ENCODE results near the gene TNFAIP1.

Gene TNFAIP1

DNA sequence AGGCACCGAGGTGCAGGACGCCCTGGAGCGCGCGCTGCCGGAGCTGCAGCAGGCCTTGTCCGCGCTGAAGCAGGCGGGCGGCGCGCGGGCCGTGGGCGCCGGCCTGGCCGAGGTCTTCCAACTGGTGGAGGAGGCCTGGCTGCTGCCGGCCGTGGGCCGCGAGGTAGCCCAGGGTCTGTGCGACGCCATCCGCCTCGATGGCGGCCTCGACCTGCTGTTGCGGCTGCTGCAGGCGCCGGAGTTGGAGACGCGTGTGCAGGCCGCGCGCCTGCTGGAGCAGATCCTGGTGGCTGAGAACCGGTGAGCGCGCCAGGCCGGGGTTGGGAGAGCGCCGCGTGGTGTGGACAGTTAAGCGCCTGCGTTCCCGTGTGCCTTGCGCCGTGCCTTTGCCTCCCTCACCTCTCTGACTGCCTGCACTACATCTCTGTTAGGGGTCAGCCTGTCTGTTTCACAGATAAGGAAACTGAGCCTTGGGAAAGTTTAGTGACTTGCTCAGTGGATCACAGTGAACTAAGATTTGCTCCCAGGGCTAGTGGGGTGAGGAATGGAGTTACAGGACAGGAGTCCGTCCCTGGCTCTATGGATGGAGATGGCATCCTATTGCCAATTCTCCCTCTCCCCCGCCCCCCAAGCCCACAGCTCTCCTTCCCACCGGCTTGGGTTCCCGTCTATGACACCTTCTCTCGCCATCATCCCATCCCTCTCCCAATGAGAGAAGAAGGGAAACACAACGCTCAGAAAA is 36.8 kb downstream of the TNFAIP1 start:
- DNase-seq, result no peak

DNA sequence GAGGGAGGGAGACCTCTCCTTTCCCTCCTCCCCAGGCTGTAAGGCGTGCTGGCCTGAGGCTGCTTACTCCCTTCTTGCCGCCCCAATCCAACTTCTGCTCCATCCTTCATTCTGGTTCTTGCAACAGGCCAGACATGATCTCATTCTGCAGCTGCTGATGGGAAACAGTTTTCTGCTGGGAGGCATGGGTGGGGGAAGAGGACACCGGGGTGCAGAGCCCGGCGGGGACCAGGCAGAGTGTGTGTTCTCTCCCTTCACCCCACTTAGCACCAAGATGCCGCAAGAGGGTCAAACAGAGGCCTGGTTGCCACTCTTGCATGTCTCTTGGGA is 37.3 kb downstream of the TNFAIP1 start:
- DNase-seq, result no peak

- DNase-seq, result no peak
Measured at GRCh38 chr17:28379814-28380801, 44.5 kb downstream of the TNFAIP1 start.

DNA sequence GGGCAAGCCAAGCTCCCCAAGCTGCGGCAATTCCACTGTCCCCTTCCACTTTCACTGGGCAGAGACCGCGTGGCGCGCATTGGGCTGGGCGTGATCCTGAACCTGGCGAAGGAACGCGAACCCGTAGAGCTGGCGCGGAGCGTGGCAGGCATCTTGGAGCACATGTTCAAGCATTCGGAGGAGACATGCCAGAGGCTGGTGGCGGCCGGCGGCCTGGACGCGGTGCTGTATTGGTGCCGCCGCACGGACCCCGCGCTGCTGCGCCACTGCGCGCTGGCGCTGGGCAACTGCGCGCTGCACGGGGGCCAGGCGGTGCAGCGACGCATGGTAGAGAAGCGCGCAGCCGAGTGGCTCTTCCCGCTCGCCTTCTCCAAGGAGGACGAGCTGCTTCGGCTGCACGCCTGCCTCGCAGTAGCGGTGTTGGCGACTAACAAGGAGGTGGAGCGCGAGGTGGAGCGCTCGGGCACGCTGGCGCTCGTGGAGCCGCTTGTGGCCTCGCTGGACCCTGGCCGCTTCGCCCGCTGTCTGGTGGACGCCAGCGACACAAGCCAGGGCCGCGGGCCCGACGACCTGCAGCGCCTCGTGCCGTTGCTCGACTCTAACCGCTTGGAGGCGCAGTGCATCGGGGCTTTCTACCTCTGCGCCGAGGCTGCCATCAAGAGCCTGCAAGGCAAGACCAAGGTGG is 45.7 kb downstream of the TNFAIP1 start:
- DNase-seq, result no peak

GRCh38 chr17:28384281-28385036 is 48.9 kb downstream of the TNFAIP1 start:
- DNase-seq, result no peak

GRCh38 chr17:28385037-28385400 is 49.5 kb downstream of the TNFAIP1 start:
- no peak for DNase-seq

DNA sequence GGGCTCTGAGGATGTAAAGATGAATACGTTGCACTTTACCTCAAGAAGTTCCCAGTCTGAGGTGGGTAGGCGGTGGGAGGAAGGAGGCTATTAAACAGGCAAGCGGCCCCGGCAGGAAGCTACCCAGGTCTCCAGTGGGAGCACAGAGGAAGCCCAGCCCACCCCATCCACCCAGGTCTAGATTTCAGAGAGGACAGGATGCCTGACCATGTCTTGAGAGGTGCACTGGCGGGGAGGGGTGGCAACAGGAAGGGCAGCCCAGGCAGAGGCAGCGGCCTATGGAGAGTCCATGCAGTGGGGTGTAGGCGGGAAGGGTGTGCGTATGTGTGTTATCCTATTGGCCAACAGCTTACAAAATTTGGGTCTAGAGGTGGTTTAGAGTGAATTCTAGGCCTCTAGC is 49.8 kb downstream of the TNFAIP1 start:
- DNase-seq, result no peak

DNA sequence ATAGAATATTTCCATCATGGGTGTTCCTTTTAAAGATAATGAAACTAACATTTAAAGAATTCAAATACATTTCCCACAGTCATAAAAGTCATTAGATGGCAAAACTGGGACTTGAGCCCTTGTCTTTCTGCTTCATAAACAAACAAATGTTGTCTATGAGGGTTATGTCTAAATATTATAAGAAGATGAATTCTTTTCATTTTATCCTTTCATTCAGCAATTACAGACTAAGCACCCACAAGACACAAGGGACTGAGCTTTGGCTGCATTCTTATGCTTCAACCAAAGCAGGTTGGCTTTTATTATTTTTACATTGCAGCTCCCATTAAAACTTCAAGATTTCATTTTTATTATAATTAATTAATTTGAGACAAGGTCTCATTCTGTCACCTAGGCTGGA is 50.8 kb downstream of the TNFAIP1 start:
- no peak for DNase-seq

GRCh38 chr17:28388106-28388505 is 52.5 kb downstream of the TNFAIP1 start:
- no peak for DNase-seq

DNA sequence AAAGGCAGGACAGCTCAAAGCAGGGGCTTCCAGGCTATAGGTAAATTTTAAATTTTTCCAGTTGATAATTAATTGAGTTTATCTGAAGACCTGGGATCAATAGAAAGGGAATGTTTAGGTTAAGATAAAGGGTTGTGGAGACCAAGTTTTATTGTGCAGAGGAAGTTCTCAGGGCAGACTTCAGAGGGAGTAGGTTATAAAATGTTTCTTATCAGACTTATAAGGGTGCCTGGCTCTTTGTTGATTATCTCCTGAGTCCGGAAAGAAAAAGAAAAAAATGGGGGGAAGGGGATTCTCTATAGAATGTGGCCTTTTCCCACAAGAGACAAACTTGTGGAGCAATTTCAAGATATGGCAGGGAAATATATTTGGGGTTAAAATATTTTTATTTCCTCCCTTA is 54.6 kb downstream of the TNFAIP1 start:
- DNase-seq, result no peak

DNA sequence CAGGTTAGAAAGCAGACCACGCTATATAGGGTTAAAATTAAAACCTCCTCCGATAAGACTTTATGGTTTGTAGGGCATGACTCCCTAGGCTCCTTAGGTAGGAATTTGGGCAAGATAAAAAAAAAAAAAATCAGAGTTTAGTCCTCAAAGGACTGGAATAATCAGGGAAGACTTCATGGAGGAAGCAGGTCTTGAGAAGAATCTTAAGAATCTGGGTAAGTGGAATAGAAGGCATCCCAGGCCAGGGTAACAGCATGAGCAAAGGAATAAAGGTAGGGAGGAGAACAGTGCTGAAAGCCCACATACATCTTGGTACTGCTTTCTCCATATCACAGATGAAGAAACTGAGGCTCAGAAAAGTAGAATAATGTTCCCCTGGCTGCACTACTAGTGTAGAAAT is 55.0 kb downstream of the TNFAIP1 start:
- no peak for DNase-seq

- DNase-seq, result no peak
Measured at GRCh38 chr17:28390984-28391383, 55.4 kb downstream of the TNFAIP1 start.

DNA sequence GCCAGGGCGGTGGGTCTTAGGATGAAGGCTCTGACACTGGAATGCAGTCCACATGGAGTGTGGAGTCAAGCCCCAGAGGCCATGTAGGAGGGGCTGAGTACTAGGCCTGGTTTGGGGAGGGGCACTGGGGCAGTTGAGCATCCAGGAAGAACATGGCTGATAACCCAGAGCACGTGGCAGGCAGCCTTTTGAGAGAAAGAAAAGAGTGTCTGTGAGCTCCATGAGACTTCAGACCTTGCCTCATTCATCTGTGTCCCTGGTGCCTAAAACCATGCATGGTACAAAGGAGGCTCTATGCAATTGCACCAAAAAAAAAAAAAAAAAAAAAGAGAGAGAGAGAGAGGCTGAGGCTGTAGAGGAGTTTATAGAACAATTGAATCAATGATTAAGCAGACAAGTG is 55.8 kb downstream of the TNFAIP1 start:
- no peak for DNase-seq

GRCh38 chr17:28392491-28392890 is 56.9 kb downstream of the TNFAIP1 start:
- no peak for DNase-seq

- no peak for DNase-seq
Measured at GRCh38 chr17:28394337-28395116, 59.0 kb downstream of the TNFAIP1 start.

GRCh38 chr17:28395426-28395825 is 59.9 kb downstream of the TNFAIP1 start:
- DNase-seq, result no peak

- no peak for DNase-seq
Measured at GRCh38 chr17:28395968-28396367, 60.4 kb downstream of the TNFAIP1 start.
